ENCODE data around the gene VSIR. TPM values are rescaled to one million over a fixed set of nuclear protein-coding genes. Genes with fewer than 3 reads are reported as not detected.

VSIR gene
- total and polyA plus RNA-seq, 3 experiments from 2014 or later = 59.6 to 349 (median 61.4) TPM

- H3K4me3 ChIP-seq (ENCODE audit: low read length) = no peak overlapping the region
- peaks cover 0 to 9% (median 5%) of the 10 kb centered on the region in 3 donors for H3K36me3 Mint-ChIP-seq
- H3K9me3 Mint-ChIP-seq = no peaks in the 10 kb centered on the region
- no peak overlapping the region for H3K27ac ChIP-seq (ENCODE audit: low read depth, low read length)
- ChIA-PET CTCF (interaction anchor here (0.9 to 3.0 kb wide), 6 partner anchors 19 to 495 kb away, joined by 3 to 20 read pairs (median 8); partner anchors contain the start of gene VSIR), POLR2A (interaction anchor here (0.7 kb wide), 1 partner anchor 29 kb away, joined by 8 read pairs; no protein-coding TSS in a partner anchor)
- DNase-seq = peak in 1 of 5 donors; percentile 39
- no peaks in the 10 kb centered on the region for H3K27me3 ChIP-seq (ENCODE audit: insufficient read depth, low read length, poor library complexity, severe bottlenecking)
- no peaks in the 10 kb centered on the region for H3K36me3 ChIP-seq (ENCODE audit: insufficient read depth, low read length)
- no peaks in the 10 kb centered on the region for H3K9me3 ChIP-seq (ENCODE audit: low read length)
- no peaks in the 10 kb centered on the region for H3K4me1 Mint-ChIP-seq
- H3K4me3 Mint-ChIP-seq = no peak overlapping the region
- H3K27ac Mint-ChIP-seq = no peak overlapping the region
- H3K27me3 Mint-ChIP-seq = peaks cover 0 to 1% of the 10 kb centered on the region in 2 donors
- H3K4me1 ChIP-seq (ENCODE audit: insufficient read depth, low read length) = peaks cover 5% of the 10 kb centered on the region
Observed at GRCh38 chr10:71810048-71810750, 36.9 kb upstream of the VSIR start.

GRCh38 chr10:71809628-71810027 lies 36.3 kb upstream of the VSIR start:
- H3K36me3 ChIP-seq (ENCODE audit: insufficient read depth, low read length) = no peaks in the 10 kb centered on the region
- H3K27me3 ChIP-seq (ENCODE audit: insufficient read depth, low read length, poor library complexity, severe bottlenecking) = no peaks in the 10 kb centered on the region
- no peak overlapping the region for H3K4me3 ChIP-seq (ENCODE audit: low read length)
- H3K27ac ChIP-seq (ENCODE audit: low read depth, low read length) = no peak overlapping the region
- CTCF ChIA-PET = interaction anchor here (1.2 kb wide), 1 partner anchor 112 kb away, joined by 3 read pairs; no protein-coding TSS in a partner anchor
- Mint-ChIP-seq H3K36me3 (peaks cover 0 to 5% (median 5%) of the 10 kb centered on the region in 3 donors), H3K9me3 (no peaks in the 10 kb centered on the region), H3K27me3 (peaks cover 0 to 1% of the 10 kb centered on the region in 2 donors), H3K4me1 (no peaks in the 10 kb centered on the region), H3K4me3 (no peak overlapping the region), H3K27ac (no peak overlapping the region)
- H3K4me1 ChIP-seq (ENCODE audit: insufficient read depth, low read length) = peaks cover 5% of the 10 kb centered on the region
- H3K9me3 ChIP-seq (ENCODE audit: low read length) = no peaks in the 10 kb centered on the region
- POLR2A ChIA-PET = no interaction called here
- peak in 1 of 5 donors; percentile 33 for DNase-seq

- peak overlapping the region in 3 of 8 donors; percentile 13 to 78 (median 20) for H3K27ac Mint-ChIP-seq
- Histone ChIP-seq H3K4me1 (ENCODE audit: insufficient read depth, low read length) (peaks cover 5% of the 10 kb centered on the region), H3K4me3 (ENCODE audit: low read length) (no peak overlapping the region), H3K27me3 (ENCODE audit: insufficient read depth, low read length, poor library complexity, severe bottlenecking) (no peaks in the 10 kb centered on the region), H3K27ac (ENCODE audit: low read depth, low read length) (no peak overlapping the region), H3K36me3 (ENCODE audit: insufficient read depth, low read length) (no peaks in the 10 kb centered on the region), H3K9me3 (ENCODE audit: low read length) (no peaks in the 10 kb centered on the region)
- peaks cover 0 to 1% of the 10 kb centered on the region in 2 donors for H3K27me3 Mint-ChIP-seq
- ChIA-PET CTCF (no interaction called here), POLR2A (no interaction called here)
- peak in 1 of 5 donors; percentile 38 for DNase-seq
- peaks cover 0 to 5% (median 0%) of the 10 kb centered on the region in 3 donors for H3K36me3 Mint-ChIP-seq
- no peak overlapping the region for H3K4me3 Mint-ChIP-seq
- H3K9me3 Mint-ChIP-seq = no peaks in the 10 kb centered on the region
- H3K4me1 Mint-ChIP-seq = no peaks in the 10 kb centered on the region
Observed at GRCh38 chr10:71807557-71808510, 34.5 kb upstream of the VSIR start.

- no peaks in the 10 kb centered on the region for H3K9me3 Mint-ChIP-seq
- H3K36me3 ChIP-seq (ENCODE audit: insufficient read depth, low read length) = no peaks in the 10 kb centered on the region
- ChIA-PET CTCF (interaction anchor here (1.2 to 1.8 kb wide), 3 partner anchors 99 to 488 kb away, joined by 5 read pairs; partner anchors contain the start of gene SLC29A3), POLR2A (no interaction called here)
- peaks cover 3% of the 10 kb centered on the region for H3K4me1 ChIP-seq (ENCODE audit: insufficient read depth, low read length)
- H3K27me3 Mint-ChIP-seq = peaks cover 0 to 1% of the 10 kb centered on the region in 2 donors
- no peak overlapping the region for H3K27ac Mint-ChIP-seq
- H3K9me3 ChIP-seq (ENCODE audit: low read length) = no peaks in the 10 kb centered on the region
- H3K27me3 ChIP-seq (ENCODE audit: insufficient read depth, low read length, poor library complexity, severe bottlenecking) = no peaks in the 10 kb centered on the region
- H3K4me3 ChIP-seq (ENCODE audit: low read length) = no peak overlapping the region
- H3K4me1 Mint-ChIP-seq = no peaks in the 10 kb centered on the region
- DNase-seq = peak in 1 of 5 donors; percentile 41
- H3K27ac ChIP-seq (ENCODE audit: low read depth, low read length) = no peak overlapping the region
- no peak overlapping the region for H3K4me3 Mint-ChIP-seq
- H3K36me3 Mint-ChIP-seq = peaks cover 0 to 5% (median 0%) of the 10 kb centered on the region in 3 donors
Observed at GRCh38 chr10:71806704-71807556, 33.6 kb upstream of the VSIR start.

- H3K9me3 Mint-ChIP-seq = no peaks in the 10 kb centered on the region
- no peak overlapping the region for H3K4me3 Mint-ChIP-seq
- Histone ChIP-seq H3K27me3 (ENCODE audit: insufficient read depth, low read length, poor library complexity, severe bottlenecking) (no peaks in the 10 kb centered on the region), H3K9me3 (ENCODE audit: low read length) (no peaks in the 10 kb centered on the region), H3K4me3 (ENCODE audit: low read length) (no peak overlapping the region), H3K36me3 (ENCODE audit: insufficient read depth, low read length) (no peaks in the 10 kb centered on the region), H3K4me1 (ENCODE audit: insufficient read depth, low read length) (no peaks in the 10 kb centered on the region), H3K27ac (ENCODE audit: low read depth, low read length) (no peak overlapping the region)
- peak in 1 of 5 donors; percentile 42 for DNase-seq
- peaks cover 0 to 5% (median 4%) of the 10 kb centered on the region in 3 donors for H3K36me3 Mint-ChIP-seq
- peaks cover 0 to 1% of the 10 kb centered on the region in 2 donors for H3K27me3 Mint-ChIP-seq
- ChIA-PET POLR2A (no interaction called here), CTCF (interaction anchor here (1.2 to 2.2 kb wide), 4 partner anchors 33 to 487 kb away, joined by 5 read pairs; partner anchors contain the start of genes SLC29A3 and VSIR)
- H3K4me1 Mint-ChIP-seq = no peaks in the 10 kb centered on the region
- H3K27ac Mint-ChIP-seq = no peak overlapping the region
Observed at GRCh38 chr10:71805776-71806703, 32.7 kb upstream of the VSIR start.

- no peaks in the 10 kb centered on the region for H3K36me3 ChIP-seq (ENCODE audit: insufficient read depth, low read length)
- Mint-ChIP-seq H3K4me3 (no peak overlapping the region), H3K27ac (peak overlapping the region in 2 of 8 donors; percentile 26 to 31), H3K27me3 (peaks cover 0 to 1% of the 10 kb centered on the region in 2 donors), H3K4me1 (no peaks in the 10 kb centered on the region), H3K36me3 (peaks cover 0 to 5% (median 4%) of the 10 kb centered on the region in 3 donors), H3K9me3 (no peaks in the 10 kb centered on the region)
- no peaks in the 10 kb centered on the region for H3K4me1 ChIP-seq (ENCODE audit: insufficient read depth, low read length)
- no peak overlapping the region for H3K4me3 ChIP-seq (ENCODE audit: low read length)
- ChIA-PET POLR2A (interaction anchor here (0.7 kb wide), 1 partner anchor 80 kb away, joined by 4 read pairs; no protein-coding TSS in a partner anchor), CTCF (interaction anchor here (1.3 to 2.2 kb wide), 2 partner anchors 8 to 31 kb away, joined by 3 to 5 read pairs; partner anchors contain the start of gene VSIR)
- no peaks in the 10 kb centered on the region for H3K9me3 ChIP-seq (ENCODE audit: low read length)
- no peaks in the 10 kb centered on the region for H3K27me3 ChIP-seq (ENCODE audit: insufficient read depth, low read length, poor library complexity, severe bottlenecking)
- peak in 1 of 5 donors; percentile 7 for DNase-seq
- no peak overlapping the region for H3K27ac ChIP-seq (ENCODE audit: low read depth, low read length)
Observed at GRCh38 chr10:71804077-71804476, 30.8 kb upstream of the VSIR start.

Data from CD8-positive, alpha-beta memory T cell (primary cell).